Activated CD8-positive, alpha-beta memory T cell treated with anti-CD3 and anti-CD28 coated beads, Interleukin-2, amount 50 U/mL, for 24 hours (primary cell): ENCODE measurements around the gene NR2F2.

Experiments
- DNase-seq: peaks from one replicate; pipeline ENCODE4 v3.0.0-alpha.2; 2020; ENCODE audit errors: extremely low read depth

Gene NR2F2

GRCh38 chr15:96353930-96354730 is 23.6 kb downstream of the NR2F2 start:
- DNase-seq = no peak

DNA sequence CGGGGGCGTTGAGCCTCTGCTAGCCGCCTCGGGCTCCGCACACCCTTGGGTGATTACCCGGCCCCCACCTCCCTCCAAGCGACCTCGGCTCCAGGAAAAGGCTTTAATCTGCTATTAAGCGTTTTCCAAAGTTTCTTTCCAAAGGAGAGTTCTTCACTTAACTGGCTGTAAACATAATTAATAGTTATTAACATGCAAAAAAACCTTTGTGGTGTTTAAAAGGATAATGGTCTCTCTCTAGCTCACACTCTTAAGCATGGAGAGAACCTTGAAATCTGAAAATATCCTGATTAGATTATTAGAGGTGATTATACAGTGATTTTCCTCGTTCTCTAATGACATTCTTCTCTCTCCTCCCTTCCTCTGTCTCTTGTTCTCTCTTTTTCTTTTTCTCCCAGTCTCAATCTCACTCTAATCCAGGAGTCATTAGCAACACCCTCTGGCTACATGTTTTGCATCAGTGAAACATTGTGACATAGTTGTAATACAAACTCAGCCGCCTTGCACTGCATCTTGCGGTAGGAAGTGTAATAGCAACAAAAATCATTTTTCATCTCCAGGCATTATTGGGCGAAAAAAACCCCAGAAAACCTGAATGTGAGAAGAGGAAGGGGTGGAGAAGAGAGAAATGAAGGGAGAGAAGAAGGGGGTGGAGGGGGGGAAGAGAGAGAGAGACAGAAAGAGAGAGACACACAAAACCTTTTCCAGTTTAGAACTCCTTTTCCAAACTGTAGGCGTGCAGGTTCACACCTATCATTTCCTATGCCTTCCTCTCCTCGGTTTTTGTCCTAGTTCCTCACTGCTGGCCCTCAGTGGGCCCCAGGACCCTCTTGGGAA is 24.4 kb downstream of the NR2F2 start:
- no peak for DNase-seq

DNA sequence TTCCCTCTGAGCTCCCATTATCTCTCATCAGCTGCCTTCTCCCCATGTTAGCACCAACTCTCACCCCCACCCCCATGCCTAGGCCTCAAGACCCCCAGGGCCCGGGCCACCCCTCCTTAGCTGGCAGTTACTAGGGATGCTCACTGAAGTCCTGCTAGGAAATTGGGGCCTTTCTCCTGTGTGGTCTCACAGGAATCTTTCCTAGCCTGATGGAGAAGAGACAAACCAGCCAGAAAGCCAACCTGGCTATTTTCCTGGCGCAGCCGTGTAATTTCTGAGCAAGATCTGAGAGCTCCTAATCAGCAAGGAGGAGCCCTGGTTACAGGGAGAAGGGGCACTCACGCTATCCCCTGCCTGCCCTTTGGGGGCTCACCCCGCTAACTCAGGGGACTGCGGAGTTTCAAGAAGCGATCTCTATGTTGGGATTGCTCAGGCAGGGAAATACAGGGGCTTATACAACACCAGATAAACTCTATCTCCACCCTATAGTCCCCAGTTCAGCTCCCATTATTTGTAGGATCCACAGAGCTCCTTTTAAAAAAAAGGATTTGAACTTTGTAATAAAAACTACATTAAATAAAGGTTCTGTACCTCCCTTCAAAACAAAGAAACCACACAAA is 25.2 kb downstream of the NR2F2 start:
- DNase-seq = no peak

- DNase-seq = peak; percentile 31
Measured at GRCh38 chr15:96356494-96357455, 26.3 kb downstream of the NR2F2 start.

DNA sequence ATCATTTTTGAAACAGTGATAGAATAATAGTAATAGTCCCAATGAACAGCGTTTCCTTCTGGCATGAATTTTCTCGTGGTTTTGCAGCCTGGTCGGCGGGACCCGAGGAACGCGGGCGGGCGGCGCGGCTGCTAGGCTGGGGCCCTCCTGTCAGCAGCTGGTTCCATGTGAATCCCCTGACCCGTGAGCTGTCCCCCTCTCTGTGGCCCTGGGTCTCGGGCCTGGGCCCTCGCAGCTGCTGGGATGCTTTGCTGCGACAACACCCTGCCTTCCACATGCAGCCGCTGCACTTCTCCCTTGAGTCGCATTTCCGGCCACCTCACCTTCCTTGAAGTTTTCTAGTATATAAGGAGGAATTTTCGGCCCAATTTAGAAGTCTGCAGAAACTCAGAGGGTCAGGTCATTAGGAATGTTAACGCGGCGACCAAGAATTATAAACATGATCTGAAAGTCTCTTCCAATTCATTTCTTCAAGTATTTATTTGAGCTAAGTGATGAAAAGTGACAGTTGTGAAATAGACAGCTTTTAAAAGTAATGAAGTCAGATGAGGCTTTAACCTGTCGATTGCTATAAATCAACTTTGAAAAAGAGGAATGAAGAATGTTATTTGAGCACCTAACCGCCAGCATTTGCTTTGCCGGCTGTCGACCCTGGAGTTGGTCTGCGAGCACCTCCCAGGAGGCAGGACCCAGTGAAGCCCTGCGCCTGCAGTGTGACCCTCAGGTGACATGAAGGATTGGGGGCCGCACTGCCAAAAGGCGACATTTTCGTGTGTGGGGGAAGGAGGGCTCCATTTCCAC is 27.7 kb downstream of the NR2F2 start:
- no peak for DNase-seq

- no peak for DNase-seq
Measured at GRCh38 chr15:96358821-96359615, 28.5 kb downstream of the NR2F2 start.

DNA sequence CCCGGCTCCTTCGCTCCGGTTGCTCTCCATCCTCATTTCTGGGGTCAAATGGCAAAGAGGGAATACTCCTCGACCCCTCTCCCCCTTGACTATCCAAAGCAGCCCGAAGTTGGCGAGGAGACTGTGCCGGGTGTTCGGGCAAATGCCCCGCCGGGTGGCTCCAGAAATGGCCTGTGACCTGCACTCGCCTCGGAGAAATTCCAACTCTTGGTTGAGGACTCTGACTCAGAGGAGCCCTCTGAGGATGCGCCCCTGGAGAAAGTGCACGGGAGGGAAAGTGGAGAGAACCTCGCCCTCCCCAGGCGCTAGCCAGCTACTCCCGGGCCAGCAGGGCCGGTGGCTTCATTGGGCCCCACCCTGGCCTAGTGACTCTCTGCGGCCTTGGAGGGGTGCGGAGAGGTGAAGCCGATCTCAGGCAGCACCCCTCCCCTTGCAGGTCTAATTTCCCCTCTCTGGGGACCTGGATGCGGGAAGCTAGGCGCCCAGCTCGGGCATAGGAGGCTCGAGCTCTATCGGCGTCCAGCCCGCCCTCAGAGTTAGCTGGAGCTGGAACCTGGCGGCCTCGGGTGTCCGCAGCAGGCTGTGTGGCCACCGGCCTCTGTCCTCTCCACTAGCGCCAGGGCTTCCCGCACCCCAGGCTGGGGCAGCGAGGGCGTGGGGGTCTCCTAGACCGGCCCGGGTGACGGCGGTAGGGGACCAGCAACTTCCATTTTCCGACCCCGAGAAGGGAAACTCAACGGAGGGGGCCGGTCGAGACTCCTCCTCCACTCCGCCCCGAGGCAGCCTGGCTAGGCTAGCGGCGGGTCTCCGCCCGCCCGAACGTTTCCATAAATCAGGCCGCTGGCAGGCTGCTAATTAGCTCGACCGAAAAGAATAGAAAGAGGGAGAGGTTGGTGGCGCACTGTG is 29.4 kb downstream of the NR2F2 start:
- no peak for DNase-seq

DNA sequence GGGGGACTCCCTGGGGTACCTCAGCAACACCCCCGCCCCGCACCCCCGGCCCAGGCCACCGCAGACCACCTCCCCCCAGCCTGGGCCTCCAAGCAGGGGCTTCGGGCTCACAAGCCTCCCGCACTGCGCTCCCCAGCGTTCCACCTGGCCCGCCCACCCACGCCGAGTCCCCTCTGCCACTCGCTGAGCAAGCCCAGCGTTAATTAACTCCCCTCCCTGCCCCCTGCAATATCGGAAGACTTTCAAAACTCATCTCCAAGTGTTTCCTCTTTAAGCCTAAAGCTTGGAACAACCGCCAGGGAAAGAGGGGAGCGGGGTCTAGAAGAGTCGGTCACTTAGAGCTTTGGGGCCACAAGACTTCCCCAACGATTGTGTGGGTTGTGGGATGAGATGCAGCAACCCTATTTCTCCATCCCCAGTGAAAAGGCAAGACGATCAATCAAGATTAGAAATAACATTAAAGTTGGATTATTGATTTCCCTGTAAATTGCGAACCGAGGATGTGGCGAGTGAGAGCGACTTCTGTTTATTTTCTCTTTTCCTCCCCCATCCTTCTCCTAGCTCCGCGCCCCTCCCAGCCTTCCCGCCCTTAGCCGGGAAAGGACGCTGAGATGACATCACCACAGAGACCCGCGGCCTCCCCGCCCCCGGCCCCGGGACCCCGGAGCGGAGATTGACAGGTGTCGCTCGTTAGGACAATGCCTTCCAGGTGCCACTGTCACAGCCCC is 30.2 kb downstream of the NR2F2 start:
- no peak for DNase-seq

- no peak for DNase-seq
Measured at GRCh38 chr15:96361309-96362010, 31.0 kb downstream of the NR2F2 start.

DNA sequence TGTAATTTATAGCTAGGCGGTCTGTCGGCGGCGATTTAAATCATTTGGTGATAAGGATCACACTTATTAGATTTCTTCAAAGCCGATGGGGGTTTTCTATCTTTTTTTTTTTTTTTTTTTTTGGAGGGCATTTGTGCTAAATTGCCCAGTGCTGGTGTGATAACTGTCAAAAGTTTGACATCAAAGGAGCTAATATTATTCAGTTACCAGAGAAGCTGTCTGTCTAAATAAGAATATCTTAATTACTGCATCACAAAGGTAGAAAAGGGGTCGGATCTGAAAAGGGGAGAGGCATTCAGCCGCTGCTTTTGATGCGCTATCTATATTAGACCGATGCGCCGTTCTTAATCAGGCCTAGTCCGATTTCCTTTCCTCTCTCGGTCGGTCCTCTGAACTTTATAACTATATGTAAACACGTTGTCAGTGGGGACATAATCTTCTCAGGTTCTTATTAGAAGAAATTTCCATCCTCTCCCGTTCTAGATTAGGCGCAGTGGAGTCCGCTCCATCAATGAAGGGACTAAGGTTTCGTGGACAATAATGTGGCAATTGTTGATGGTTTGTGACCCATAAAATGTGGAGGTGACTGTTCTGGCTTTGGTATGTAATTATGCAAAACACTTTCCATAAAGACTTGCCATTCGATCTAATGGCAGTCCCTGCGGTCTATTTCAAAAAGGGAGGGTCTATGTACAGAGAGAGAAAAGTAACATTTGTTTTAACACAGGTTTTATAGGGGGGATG is 31.7 kb downstream of the NR2F2 start:
- DNase-seq = no peak

DNA sequence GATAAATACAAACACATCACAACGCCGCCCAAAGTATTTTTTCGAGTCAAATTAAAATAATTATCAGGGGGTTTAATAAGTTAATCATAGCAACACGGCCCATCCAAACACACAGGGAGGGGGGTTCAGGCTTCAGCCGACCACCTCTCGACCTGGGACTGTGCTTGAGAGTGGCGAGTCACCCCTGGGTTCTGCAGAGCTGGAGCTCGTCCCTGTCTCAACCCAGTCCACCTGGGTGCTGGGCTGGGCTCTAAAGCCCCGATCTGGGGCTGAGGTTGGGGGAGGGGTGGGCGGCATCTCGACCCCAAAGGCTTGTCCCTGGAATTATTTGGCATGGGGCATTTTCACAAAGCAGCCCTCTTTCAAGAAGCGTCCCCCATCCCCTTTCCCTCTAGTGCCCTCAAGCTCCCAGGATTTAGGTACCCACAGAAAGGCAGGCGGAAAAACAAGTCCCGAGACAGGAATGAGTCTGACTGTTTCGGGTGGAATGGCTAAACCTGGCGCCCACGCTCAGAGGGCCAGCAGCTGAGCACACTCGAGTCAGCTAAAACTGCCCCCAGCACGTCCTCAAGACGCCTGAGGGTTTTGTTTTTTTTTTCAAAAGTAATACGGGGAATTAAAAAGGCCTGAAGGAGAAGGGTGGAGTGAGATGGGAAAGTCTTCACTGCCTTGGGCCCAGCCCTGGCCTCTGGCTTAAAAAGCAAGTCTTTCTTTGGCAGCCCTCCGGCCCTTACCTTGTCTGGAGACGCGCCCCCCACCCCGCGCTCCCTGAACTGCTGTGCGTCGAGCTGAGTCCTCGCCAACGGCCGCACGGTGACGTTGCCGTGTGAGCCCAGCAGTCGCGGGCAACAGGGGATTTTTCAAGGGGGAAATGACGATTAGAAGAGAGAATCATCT is 32.5 kb downstream of the NR2F2 start:
- DNase-seq = no peak

DNA sequence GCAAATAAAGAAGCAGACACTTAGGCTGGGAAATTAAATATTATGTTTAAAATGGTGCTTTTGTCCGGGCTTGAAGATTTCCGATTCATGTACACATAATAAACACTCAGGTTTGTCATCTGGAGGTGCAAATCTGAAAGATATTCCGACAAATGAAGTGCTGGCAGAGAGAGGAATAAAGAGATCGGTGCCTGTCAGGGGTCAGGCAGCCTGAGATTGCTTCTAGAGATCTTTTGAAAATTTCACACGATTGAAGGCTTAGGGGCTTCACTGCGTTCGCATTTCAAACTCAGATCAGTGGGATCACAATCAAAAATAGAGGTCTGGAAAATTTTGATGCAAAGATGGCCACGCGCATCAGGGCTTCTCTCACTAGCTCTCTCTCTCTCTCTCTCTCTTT is 33.2 kb downstream of the NR2F2 start:
- DNase-seq = no peak

DNA sequence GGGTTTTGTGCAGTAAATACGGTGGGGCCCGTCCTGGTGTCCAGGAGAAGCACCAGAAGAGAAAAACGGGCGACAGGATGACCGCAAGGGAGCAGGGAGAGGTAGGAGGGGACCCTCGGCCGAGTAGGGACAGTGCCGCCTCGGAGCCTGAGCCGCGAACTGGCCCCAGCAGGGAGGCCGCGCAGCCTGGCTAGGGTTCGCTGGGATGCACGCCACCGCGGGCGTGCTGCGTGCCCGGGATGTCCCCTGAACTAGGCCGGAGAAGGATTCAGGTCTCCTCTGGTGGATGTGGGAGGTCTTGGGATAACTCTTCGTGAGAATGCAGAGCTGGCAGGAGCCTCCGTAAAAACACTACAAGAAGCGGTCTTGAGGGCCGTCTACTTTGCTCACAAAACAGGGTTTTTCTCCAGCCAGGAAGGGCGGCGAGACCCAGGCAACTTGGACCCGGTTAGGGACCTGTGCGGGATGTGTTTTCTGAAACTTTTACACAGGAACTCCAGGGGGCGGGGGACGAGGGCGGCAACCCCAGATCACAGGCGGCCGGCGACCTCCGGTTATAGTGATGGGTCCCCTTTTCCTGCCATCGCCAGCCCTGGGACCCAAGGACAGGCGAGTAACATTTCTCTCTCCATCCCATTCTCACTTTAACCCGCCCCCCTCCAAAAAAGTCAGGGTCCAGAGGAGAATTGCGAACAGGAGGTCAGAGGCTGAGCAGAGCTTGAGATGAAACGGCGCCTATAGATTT is 35.5 kb downstream of the NR2F2 start:
- DNase-seq = no peak

DNA sequence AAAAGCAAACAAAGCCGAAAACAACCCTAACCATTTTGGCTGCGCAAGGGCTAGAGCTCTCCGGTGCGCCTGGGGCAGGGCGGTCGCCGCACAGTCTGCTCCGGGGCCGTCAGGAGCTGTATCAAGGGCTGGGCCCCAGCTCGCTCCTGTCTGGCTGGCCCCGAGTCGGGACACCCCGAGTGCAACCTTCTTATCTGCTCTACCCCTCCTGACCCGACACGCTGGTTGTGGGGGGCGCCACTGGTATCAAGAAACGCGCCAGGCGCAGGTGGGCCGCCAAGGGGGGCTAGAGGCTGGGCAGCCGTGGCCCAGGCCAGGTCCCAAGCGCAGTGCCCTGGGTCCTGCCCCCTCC is 36.0 kb downstream of the NR2F2 start:
- no peak for DNase-seq
